IMR-90 (cell line): Measurements from ENCODE around the gene CA5B. TPM values are rescaled to one million over a fixed set of nuclear protein-coding genes. Genes with fewer than 3 reads are reported as not detected.

Experiments
- ATAC-seq: fragments of 200-7000 bp; cut with Tn5 transposase; 2 replicates; pipeline ENCODE4 v1.9.1; 2020; ENCODE audit warnings: low read depth, mild to moderate bottlenecking, moderate library complexity
- BruUV-seq: library from RNA; stranded (reverse); fragments of 400-500 nt; replicated peaks from 2 replicates; lab custom pipeline; 2021; lab: Mats Ljungman, UMichigan
- CTCF ChIA-PET: fragments of 300-600 bp; formaldehyde crosslinking; extraction: SDS; loops from one replicate; lab custom pipeline; 2021; ENCODE audit warnings: antibody characterized with exemption; lab: Yijun Ruan, JAX
- POLR2A ChIA-PET: fragments of 300-600 bp; sonication (Branson Sonifier 250); formaldehyde crosslinking; loops from one replicate; lab custom pipeline; 2022; ENCODE audit warnings: antibody characterized with exemption; ENCODE audit not compliant: unreplicated experiment; lab: Charles Lee
- DNase-seq: peaks from one replicate; pipeline ENCODE4 v3.0.0; 2013
- H2AFZ ChIP-seq: replicated peaks from 2 replicates; pipeline ENCODE3; 2013; ENCODE audit warnings: low read length, mild to moderate bottlenecking; ENCODE audit not compliant: poor library complexity
- H2AK5ac ChIP-seq: 2 replicates; pipeline ENCODE4 v1.6.1; 2013; ENCODE audit warnings: low read depth, low read length, inconsistent platforms
- H2AK9ac ChIP-seq: replicated peaks from 2 replicates; pipeline ENCODE3; 2013; ENCODE audit warnings: mild to moderate bottlenecking, low read depth, low read length, moderate library complexity; ENCODE audit not compliant: poor library complexity
- H2BK120ac ChIP-seq: 2 replicates; pipeline ENCODE4 v1.6.1; 2013; ENCODE audit warnings: low read depth, low read length, inconsistent platforms
- H2BK15ac ChIP-seq: 3 replicates; pipeline ENCODE4 v1.6.1; 2013; ENCODE audit warnings: low read depth, low read length, inconsistent platforms
- H2BK20ac ChIP-seq: 2 replicates; pipeline ENCODE4 v1.6.1; 2013; ENCODE audit warnings: low read depth, mild to moderate bottlenecking, inconsistent platforms, low read length, moderate library complexity
- H2BK5ac ChIP-seq: 2 replicates; pipeline ENCODE4 v1.6.1; 2013; ENCODE audit warnings: mild to moderate bottlenecking, low read depth, low read length, inconsistent platforms; ENCODE audit not compliant: poor library complexity, severe bottlenecking
- H3K14ac ChIP-seq: replicated peaks from 2 replicates; pipeline ENCODE4 v1.6.1; 2013; ENCODE audit warnings: low read depth, low read length, inconsistent platforms
- H3K18ac ChIP-seq: 2 replicates; pipeline ENCODE4 v1.6.1; 2013; ENCODE audit warnings: low read depth, low read length, control low read depth
- H3K23ac ChIP-seq: 2 replicates; pipeline ENCODE4 v1.6.1; 2013; ENCODE audit warnings: low read depth, low read length, inconsistent platforms
- H3K27ac ChIP-seq: 2 replicates; pipeline ENCODE4 v1.5.1; 2013; ENCODE audit warnings: mild to moderate bottlenecking, control low read depth, low read length; ENCODE audit not compliant: insufficient read depth
- H3K27me3 ChIP-seq: 2 replicates; pipeline ENCODE4 v1.6.1; 2013; ENCODE audit warnings: low read length; ENCODE audit not compliant: control insufficient read depth, insufficient read depth
- H3K36me3 ChIP-seq: 2 replicates; pipeline ENCODE4 v1.6.1; 2013; ENCODE audit warnings: low read length, mixed read lengths; ENCODE audit not compliant: control insufficient read depth, insufficient read depth
- H3K4ac ChIP-seq: 2 replicates; pipeline ENCODE4 v1.6.1; 2013; ENCODE audit warnings: low read depth, low read length, inconsistent platforms
- H3K4me1 ChIP-seq: 2 replicates; pipeline ENCODE4 v1.6.1; 2013; ENCODE audit warnings: low read length, mixed read lengths; ENCODE audit not compliant: control insufficient read depth, insufficient read depth
- H3K4me2 ChIP-seq: 2 replicates; pipeline ENCODE4 v1.6.1; 2013; ENCODE audit warnings: low read depth, mild to moderate bottlenecking, control low read depth, low read length, moderate library complexity
- H3K4me3 ChIP-seq: 2 replicates; pipeline ENCODE4 v1.5.1; 2013; ENCODE audit warnings: low read depth, mild to moderate bottlenecking, control low read depth, low read length, moderate library complexity; ENCODE audit not compliant: insufficient read depth
- H3K56ac ChIP-seq: 2 replicates; pipeline ENCODE4 v1.6.1; 2013; ENCODE audit warnings: low read length, inconsistent platforms; ENCODE audit not compliant: insufficient read depth; ENCODE audit errors: extremely low read depth
- H3K79me1 ChIP-seq, 2 experiments: 2 replicates each; pipeline ENCODE4 v1.6.1; 2013; ENCODE audit warnings: low read length in 2 of 2, inconsistent platforms in 1 of 2, low read depth in 1 of 2
- H3K9ac ChIP-seq: 2 replicates; pipeline ENCODE4 v1.6.1; 2013; ENCODE audit warnings: low read depth, low read length, control low read depth
- H3K9me1 ChIP-seq: 2 replicates; pipeline ENCODE4 v1.6.1; 2013; ENCODE audit warnings: low read length, inconsistent platforms; ENCODE audit not compliant: insufficient read depth
- H3K9me3 ChIP-seq: 2 replicates; pipeline ENCODE4 v1.6.1; 2013; ENCODE audit warnings: low read length; ENCODE audit not compliant: control insufficient read depth, insufficient read depth
- H4K20me1 ChIP-seq: 2 replicates; pipeline ENCODE4 v1.6.1; 2013; ENCODE audit warnings: low read length, inconsistent platforms; ENCODE audit not compliant: insufficient read depth
- H4K5ac ChIP-seq: 2 replicates; pipeline ENCODE4 v1.6.1; 2013; ENCODE audit warnings: mild to moderate bottlenecking, low read depth, low read length, control low read depth
- H4K8ac ChIP-seq, 2 experiments: 2 replicates each; pipeline ENCODE4 v1.6.1; 2013; ENCODE audit warnings: low read depth in 2 of 2, low read length in 2 of 2, control low read depth in 1 of 2, inconsistent platforms in 1 of 2
- H4K91ac ChIP-seq: 2 replicates; pipeline ENCODE4 v1.6.1; 2013; ENCODE audit warnings: low read depth, low read length, inconsistent platforms; ENCODE audit not compliant: insufficient read depth
- BHLHE40 ChIP-seq: fragments of 150-350 bp; IDR thresholded peaks from 2 replicates; pipeline ENCODE4 v1.6.1; 2016; ENCODE audit warnings: mild to moderate bottlenecking, low read depth, low read length
- CEBPB ChIP-seq: IDR thresholded peaks from 2 replicates; pipeline ENCODE4 v1.6.1; 2012; ENCODE audit warnings: low read depth, low read length, improper control_type of control experiment
- CHD1 ChIP-seq: IDR thresholded peaks from 2 replicates; pipeline ENCODE4 v1.6.1; 2012; ENCODE audit warnings: low read depth, low read length, improper control_type of control experiment
- CTCF ChIP-seq: conservative IDR thresholded peaks from 2 replicates; pipeline ENCODE4 v1.5.1; 2012; ENCODE audit warnings: mild to moderate bottlenecking, low read depth, low read length, improper control_type of control experiment
- ELK1 ChIP-seq: fragments of 150-350 bp; IDR thresholded peaks from 2 replicates; pipeline ENCODE4 v1.6.1; 2016; ENCODE audit warnings: low read depth, mild to moderate bottlenecking, low read length, moderate library complexity, borderline replicate concordance
- FOS ChIP-seq: fragments of 150-350 bp; IDR thresholded peaks from 2 replicates; pipeline ENCODE4 v1.6.1; 2016; ENCODE audit warnings: low read depth, low read length
- MAFK ChIP-seq: IDR thresholded peaks from 2 replicates; pipeline ENCODE4 v1.6.1; 2012; ENCODE audit warnings: low read depth, low read length, improper control_type of control experiment
- MAZ ChIP-seq: IDR thresholded peaks from 2 replicates; pipeline ENCODE4 v1.6.1; 2012; ENCODE audit warnings: low read depth, mild to moderate bottlenecking, low read length, improper control_type of control experiment, moderate library complexity, borderline replicate concordance
- MXI1 ChIP-seq: IDR thresholded peaks from 2 replicates; pipeline ENCODE4 v1.6.1; 2012; ENCODE audit warnings: low read depth, mild to moderate bottlenecking, low read length, moderate library complexity, borderline replicate concordance
- POLR2A ChIP-seq: IDR thresholded peaks from 2 replicates; pipeline ENCODE4 v1.6.1; 2012; ENCODE audit warnings: mild to moderate bottlenecking, low read depth, low read length
- RAD21 ChIP-seq: IDR thresholded peaks from 2 replicates; pipeline ENCODE4 v1.6.1; 2012; ENCODE audit warnings: low read length, improper control_type of control experiment
- RCOR1 ChIP-seq: IDR thresholded peaks from 2 replicates; pipeline ENCODE4 v1.6.1; 2012; ENCODE audit warnings: mild to moderate bottlenecking, low read length, improper control_type of control experiment; ENCODE audit not compliant: insufficient replicate concordance
- RFX5 ChIP-seq: IDR thresholded peaks from 2 replicates; pipeline ENCODE4 v1.8.0; 2012; ENCODE audit warnings: low read depth, mild to moderate bottlenecking, low read length, moderate library complexity
- SMC3 ChIP-seq: fragments of 150-350 bp; IDR thresholded peaks from 2 replicates; pipeline ENCODE4 v1.6.1; 2016; ENCODE audit warnings: low read depth, mild to moderate bottlenecking, antibody characterized with exemption, low read length, moderate library complexity
- WGBS, 2 experiments: methylation state at CpG; one replicate each; pipeline versions ENCODE4 v1.1.5 to v1.1.7; 2013; ENCODE audit warnings: missing lambda C conversion rate in 2 of 2; ENCODE audit not compliant: insufficient read length in 1 of 2; ENCODE audit errors: extremely low coverage in 2 of 2; 5-methylcytosine and 5-hydroxymethylcytosine counted together
- dilution Hi-C: fragments of 300-500 bp; cut with HindIII; formaldehyde crosslinking; loops from one replicate; pipeline ENCODE4 v1.14.3; 2018; ENCODE audit warnings: low sequenced_read_pairs; ENCODE audit not compliant: unreplicated experiment
- in situ Hi-C: fragments of 300-500 bp; cut with MboI; formaldehyde crosslinking; loops from 3 replicates; pipeline ENCODE4 v1.14.3; 2019; ENCODE audit warnings: low sequenced_read_pairs, inconsistent platforms, mixed read lengths
- intact Hi-C: fragments of 100-400 bp; cut with micrococcal nuclease; formaldehyde crosslinking; loops from 2 replicates; pipeline ENCODE4 v1.10.0; 2022
- polyA plus RNA-seq, 3 experiments: library from polyadenylated mRNA; depleted of rRNA; stranded (reverse); fragments of >200 nt; gene quantifications; 2 replicates each; pipeline ENCODE4 v1.2.3, GENCODE V29; 2012; ENCODE audit warnings: low replicate concordance in 1 of 3
- total RNA-seq: library from RNA; depleted of rRNA; stranded (reverse); fragments of >200 nt; gene quantifications from 2 replicates; pipeline ENCODE4 v1.2.3, GENCODE V29; 2012
- TF ChIP-seq, protein P1 (sequence below): fragments of 150-350 bp; IDR thresholded peaks from 2 replicates; pipeline ENCODE4 v1.6.1; 2017; ENCODE audit warnings: mild to moderate bottlenecking, antibody characterized with exemption, low read length, low read depth

Gene CA5B
- total and polyA plus RNA-seq, 2 of the 4 experiments (the other 2 are of a cell fraction) = 3.5 to 5.4 TPM

DNA sequence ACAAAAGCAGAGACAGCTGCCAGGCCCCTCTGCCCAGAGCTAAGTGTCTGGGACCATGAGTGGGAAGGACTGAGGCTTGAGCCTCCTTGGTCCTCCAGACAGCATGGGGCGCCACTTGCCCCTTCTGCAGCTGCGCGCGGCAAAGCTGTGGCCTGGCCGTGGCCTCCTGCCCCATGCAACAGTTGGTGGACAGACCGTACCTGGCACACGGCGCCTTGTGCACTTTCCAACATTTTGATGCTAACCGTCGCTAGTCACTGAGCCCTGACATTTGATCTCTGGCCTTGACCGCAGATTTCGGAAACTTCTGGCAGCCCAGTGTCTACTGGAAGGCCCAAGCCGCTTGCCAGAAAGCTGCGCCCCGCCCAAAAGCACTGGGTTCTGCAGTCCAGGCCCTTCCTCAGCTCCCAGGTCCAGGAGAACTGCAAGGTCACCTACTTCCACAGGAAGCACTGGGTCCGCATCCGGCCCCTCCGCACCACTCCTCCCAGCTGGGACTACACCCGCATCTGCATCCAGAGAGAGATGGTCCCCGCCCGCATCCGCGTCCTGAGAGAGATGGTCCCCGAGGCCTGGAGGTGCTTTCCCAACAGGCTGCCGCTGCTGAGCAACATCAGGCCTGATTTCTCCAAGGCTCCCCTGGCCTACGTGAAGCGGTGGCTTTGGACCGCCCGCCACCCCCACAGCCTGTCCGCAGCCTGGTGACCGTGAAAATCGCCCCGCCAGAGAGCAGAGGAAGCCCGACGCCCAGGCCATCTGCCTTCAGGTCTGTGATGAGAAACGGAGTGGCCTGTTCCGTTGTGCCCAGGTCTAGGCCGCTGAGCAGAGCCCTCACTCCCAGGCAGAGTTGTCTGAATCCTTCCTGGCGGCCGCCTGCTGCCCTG, 35.3 kb upstream of the CA5B start:
- dilution Hi-C loops = no loop called here
- TF ChIP-seq POLR2A = no peak
- TF ChIP-seq CHD1 = no peak
- no peak for TF ChIP-seq SMC3
- no peak for TF ChIP-seq FOS
- no peak for TF ChIP-seq ELK1
- no peak for TF ChIP-seq MAFK
- TF ChIP-seq, protein P1, sequence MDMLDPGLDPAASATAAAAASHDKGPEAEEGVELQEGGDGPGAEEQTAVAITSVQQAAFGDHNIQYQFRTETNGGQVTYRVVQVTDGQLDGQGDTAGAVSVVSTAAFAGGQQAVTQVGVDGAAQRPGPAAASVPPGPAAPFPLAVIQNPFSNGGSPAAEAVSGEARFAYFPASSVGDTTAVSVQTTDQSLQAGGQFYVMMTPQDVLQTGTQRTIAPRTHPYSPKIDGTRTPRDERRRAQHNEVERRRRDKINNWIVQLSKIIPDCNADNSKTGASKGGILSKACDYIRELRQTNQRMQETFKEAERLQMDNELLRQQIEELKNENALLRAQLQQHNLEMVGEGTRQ = no peak
- TF ChIP-seq RCOR1 = no peak
- no peak for TF ChIP-seq RAD21
- TF ChIP-seq CTCF = no peak
- no peak for TF ChIP-seq BHLHE40
- TF ChIP-seq CEBPB = no peak
- TF ChIP-seq RFX5 = no peak
- TF ChIP-seq MXI1 = no peak
- no peak for TF ChIP-seq MAZ

More for the DNA sequence above, 35.3 kb upstream of the CA5B start:
- Histone ChIP-seq H2AK9ac (no peak overlapping the region), H2BK20ac (no peak overlapping the region), H3K27ac (no peak overlapping the region), H2BK120ac (no peak overlapping the region), H3K14ac (no peak overlapping the region), H3K36me3 (peaks cover 8% of the 10 kb centered on the region; the same call in 1 of the 2 replicates), H3K23ac (no peak overlapping the region), H3K9me1 (no peaks in the 10 kb centered on the region), H4K5ac (no peak overlapping the region), H2BK15ac (no peak overlapping the region), H4K20me1 (no peaks in the 10 kb centered on the region), H3K79me1 (peaks cover 0 to 3% of the 10 kb centered on the region in 2 experiments; a peak in 1 of 4 replicates), H3K56ac (no peak overlapping the region), H3K4me2 (no peak overlapping the region), H3K4ac (no peak overlapping the region), H2BK5ac (no peak overlapping the region), H3K4me1 (no peaks in the 10 kb centered on the region), H2AK5ac (no peak overlapping the region), H2AFZ (no peak overlapping the region), H3K9me3 (no peaks in the 10 kb centered on the region), H3K9ac (no peak overlapping the region), H3K18ac (no peak overlapping the region), H3K4me3 (no peak overlapping the region), H4K8ac (no peak overlapping the region), H3K27me3 (no peaks in the 10 kb centered on the region), H4K91ac (no peak overlapping the region)
- in situ Hi-C loops = no loop called here
- no peak for ATAC-seq
- ChIA-PET POLR2A (no interaction called here), CTCF (no interaction called here)
- 96% methylated on average over 14 of the region's 40 CpGs; no CpG with 5 or more reads in 1 of the 2 experiments for WGBS, 2 experiments
- intact Hi-C loops = no loop called here
- DNase-seq = no peak
- BruUV-seq = no TSS peak
